CD4-positive, alpha-beta T cell treated with Interleukin-4 for 4 hours (primary cell): ENCODE measurements around the gene KCNG2.
A peak's percentile ranks its signal among the peaks of the same experiment; 100 is the strongest.

Experiments
- DNase-seq: peaks from one replicate; pipeline ENCODE4 v3.0.0-alpha.2; 2020

Gene KCNG2

DNA sequence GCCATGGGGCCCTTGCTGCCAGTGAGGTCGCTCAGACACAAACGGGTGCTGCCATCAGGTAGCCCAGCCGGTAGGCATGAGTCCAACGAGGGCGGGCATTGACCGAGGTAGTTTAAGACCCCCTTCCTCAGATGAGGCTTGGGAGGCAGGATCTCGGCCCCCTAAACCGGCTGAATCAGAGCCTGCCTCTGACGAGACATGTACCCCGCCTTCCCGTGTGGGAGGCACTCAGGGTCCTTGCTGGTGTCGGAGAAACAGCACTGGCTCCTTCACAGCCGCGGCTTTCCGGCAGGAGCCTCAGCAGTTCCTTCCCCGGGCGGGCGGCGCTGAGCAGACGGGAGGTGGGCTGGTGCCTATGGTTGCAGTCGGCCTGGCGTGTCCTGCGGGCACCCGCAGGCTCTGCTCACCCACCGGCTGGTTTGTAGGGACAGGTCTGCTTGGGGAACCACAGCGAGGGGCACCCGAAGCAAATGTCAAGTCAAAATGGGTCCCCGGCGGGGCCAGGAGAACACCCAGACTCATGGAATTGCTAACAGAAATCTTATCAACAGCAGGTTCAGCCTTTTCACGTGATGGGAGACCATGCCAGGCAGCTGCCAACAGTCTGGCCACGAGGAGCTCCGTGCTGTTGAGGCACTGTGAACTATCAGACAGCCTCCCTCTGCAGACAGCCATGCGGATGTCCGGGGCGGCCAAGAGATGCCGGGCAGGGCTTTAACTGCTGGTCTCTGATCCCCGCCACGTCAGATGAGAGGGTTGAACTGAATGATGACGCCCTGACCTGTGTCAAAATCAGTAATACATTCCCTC is 2.8 kb downstream of the KCNG2 start:
- DNase-seq, result no peak

GRCh38 chr18:79801217-79801616 is 3.5 kb downstream of the KCNG2 start:
- no peak for DNase-seq

GRCh38 chr18:79801641-79802040 is 3.9 kb downstream of the KCNG2 start:
- no peak for DNase-seq

- no peak for DNase-seq
Measured at GRCh38 chr18:79802298-79802697, 4.6 kb downstream of the KCNG2 start.

GRCh38 chr18:79803611-79804051 is 5.9 kb downstream of the KCNG2 start:
- DNase-seq, result no peak

GRCh38 chr18:79804130-79804787 is 6.5 kb downstream of the KCNG2 start:
- no peak for DNase-seq

GRCh38 chr18:79805211-79805887 is 7.6 kb downstream of the KCNG2 start:
- no peak for DNase-seq

- no peak for DNase-seq
Measured at GRCh38 chr18:79805926-79806487, 8.3 kb downstream of the KCNG2 start.

DNA sequence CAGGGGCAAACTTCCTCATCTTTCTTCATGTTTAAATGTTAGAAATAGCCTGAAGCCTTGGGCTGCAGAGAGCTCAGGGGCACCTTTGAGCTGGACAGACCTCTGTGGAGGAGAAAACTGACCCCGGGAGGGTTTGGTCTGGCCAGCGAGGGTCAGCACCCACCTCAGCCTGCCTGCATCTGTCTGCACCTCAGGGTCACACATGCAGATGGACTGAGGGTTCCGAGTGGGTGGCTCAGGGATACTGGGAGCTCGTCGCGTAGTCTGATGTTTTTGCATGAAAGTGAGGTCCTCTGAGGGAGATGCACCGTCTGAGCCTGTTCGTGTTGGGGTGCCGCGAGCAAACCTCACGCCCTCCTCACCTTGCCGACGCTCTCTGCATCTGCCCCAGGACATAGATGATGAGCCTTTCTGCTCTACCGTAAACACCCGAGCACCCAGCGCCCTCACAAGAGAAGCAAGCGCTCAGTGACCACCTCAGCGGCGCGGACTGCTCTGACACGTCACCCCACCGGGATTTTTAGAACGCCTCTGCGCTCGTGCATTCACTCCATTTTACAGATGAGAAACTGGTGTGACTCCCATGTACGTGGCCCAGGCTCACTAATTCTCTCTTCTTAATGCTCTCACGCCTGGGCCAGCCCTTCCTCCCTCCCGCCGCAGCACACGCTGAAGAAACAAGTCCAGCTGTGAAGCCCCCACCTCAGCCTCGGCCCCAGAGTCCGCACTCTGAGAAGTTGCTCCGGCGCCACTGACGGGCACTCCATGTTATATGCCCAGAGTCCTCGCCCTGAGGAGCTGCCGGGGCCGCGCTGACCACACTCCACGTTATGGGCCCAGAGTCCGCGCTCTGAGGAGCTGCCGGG is 9.5 kb downstream of the KCNG2 start:
- no peak for DNase-seq

- no peak for DNase-seq
Measured at GRCh38 chr18:79809482-79810192, 11.9 kb downstream of the KCNG2 start.

GRCh38 chr18:79812052-79812451 is 14.3 kb downstream of the KCNG2 start:
- DNase-seq, result no peak

- DNase-seq, result no peak
Measured at GRCh38 chr18:79814373-79814772, 16.6 kb downstream of the KCNG2 start.

GRCh38 chr18:79815657-79816056 is 17.9 kb downstream of the KCNG2 start:
- DNase-seq, result no peak

- DNase-seq, result no peak
Measured at GRCh38 chr18:79816092-79816491, 18.4 kb downstream of the KCNG2 start.

GRCh38 chr18:79816981-79817606 is 19.4 kb downstream of the KCNG2 start:
- no peak for DNase-seq

GRCh38 chr18:79817607-79817998 is 19.9 kb downstream of the KCNG2 start:
- no peak for DNase-seq

- no peak for DNase-seq
Measured at GRCh38 chr18:79818036-79818435, 20.3 kb downstream of the KCNG2 start.

DNA sequence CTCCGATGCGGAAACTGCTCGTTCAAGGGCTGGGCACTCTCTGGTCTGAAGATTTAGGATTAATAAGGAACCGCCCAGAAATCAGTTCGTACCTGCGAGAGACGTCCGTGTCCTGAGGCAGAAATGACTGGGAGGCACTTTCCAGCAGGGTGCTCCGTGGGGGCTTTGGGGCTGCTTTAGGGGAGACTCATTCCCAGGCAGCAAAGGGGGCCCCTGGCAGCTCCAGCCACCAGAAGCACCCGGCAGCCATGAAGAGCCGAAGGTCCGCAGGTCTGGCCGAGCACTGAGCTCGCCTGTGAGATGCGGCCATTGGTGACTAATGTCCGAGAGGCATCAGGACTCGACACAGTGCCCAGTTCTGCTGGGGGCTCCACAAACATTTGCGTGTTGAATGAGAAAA is 20.9 kb downstream of the KCNG2 start:
- no peak for DNase-seq

DNA sequence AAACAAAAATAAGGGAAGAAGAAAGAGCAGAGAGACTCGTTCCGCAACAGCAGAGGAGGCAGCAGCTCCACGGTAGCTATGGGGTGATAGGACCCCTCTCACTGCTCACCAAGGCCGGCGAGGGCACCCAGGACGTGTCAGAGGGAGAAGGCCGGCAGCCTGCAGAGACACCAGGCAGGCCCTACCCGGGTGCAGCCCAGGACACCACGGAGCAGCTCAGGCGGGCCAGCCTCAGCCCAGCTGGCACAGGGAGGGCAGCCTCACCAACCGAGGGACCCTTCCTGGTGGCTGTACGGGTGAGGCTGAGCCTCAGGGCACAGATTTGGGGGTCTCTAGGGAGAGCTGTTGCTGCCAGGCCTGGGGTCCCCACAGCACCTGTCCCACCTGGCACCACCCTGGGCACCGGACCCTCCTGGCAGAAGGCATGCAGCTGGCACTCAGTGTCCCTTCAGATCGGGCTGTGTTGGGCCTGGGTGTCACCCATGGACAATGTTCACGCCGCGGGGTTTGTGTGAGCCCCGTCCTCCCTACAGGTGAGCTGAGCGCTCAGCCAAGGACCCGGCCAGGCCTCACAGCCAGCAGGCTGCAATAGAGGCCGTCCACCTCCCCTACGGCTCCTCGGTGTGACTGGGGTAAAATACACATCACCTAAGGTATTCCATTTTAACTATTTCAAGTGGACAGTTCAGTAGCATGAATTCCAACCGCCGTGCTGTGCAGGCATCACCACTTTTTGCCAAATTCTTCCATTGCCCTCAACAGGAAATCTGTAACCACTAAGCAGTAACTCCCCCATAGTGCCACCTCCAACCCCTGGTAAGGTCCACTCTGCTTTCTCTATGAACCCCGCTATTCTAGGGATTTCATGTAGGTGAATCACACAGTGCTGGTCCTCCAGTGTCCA is 21.6 kb downstream of the KCNG2 start:
- DNase-seq, result no peak

GRCh38 chr18:79819968-79820351 is 22.2 kb downstream of the KCNG2 start:
- DNase-seq, result peak; percentile 13
